Endothelial cell of umbilical vein (primary cell): Measurements from ENCODE around the gene DRAM1.

Experiments
- CTCF ChIP-seq, 2 donors: IDR thresholded peaks; 1 replicate in 1 of 2; 2 replicates in 1 of 2; pipeline ENCODE4 v1.5.1; 2011; ENCODE audit warnings: low read length in 2 of 2, mild to moderate bottlenecking in 2 of 2, moderate library complexity in 2 of 2, control low read depth in 1 of 2, inconsistent platforms in 1 of 2, low read depth in 1 of 2; ENCODE audit not compliant: insufficient read depth in 1 of 2; ENCODE audit errors: extremely low read depth in 1 of 2
- EZH2 ChIP-seq: IDR thresholded peaks from 2 replicates; pipeline ENCODE4 v1.6.1; 2012; ENCODE audit warnings: borderline replicate concordance, low read depth, mild to moderate bottlenecking, moderate library complexity, low read length, inconsistent platforms; ENCODE audit not compliant: severe bottlenecking
- FOS ChIP-seq: IDR thresholded peaks from 2 replicates; pipeline ENCODE4 v1.6.1; 2011; ENCODE audit warnings: mild to moderate bottlenecking, low read length, moderate library complexity, borderline replicate concordance; ENCODE audit not compliant: insufficient read depth
- GATA2 ChIP-seq: IDR thresholded peaks from 2 replicates; pipeline ENCODE4 v1.7.0; 2011; ENCODE audit warnings: low read depth, mild to moderate bottlenecking, moderate library complexity, mixed read lengths, low read length; ENCODE audit not compliant: insufficient read length, insufficient read depth
- JUN ChIP-seq: IDR thresholded peaks from 2 replicates; pipeline ENCODE4 v1.6.1; 2011; ENCODE audit warnings: borderline replicate concordance, low read depth; ENCODE audit not compliant: insufficient read length, insufficient read depth
- MYC ChIP-seq: IDR thresholded peaks from one replicate; pipeline ENCODE4 v1.6.1; 2011; ENCODE audit warnings: mild to moderate bottlenecking, low read depth, low read length
- POLR2A ChIP-seq: IDR thresholded peaks from 2 replicates; pipeline ENCODE4 v1.6.1; 2012; ENCODE audit warnings: low read depth, mild to moderate bottlenecking, control low read depth, low read length
- POLR2AphosphoS5 ChIP-seq: IDR thresholded peaks from 2 replicates; pipeline ENCODE4 v1.6.1; 2012; ENCODE audit warnings: low read depth, mild to moderate bottlenecking, control low read depth, low read length, moderate library complexity; ENCODE audit not compliant: insufficient read depth
- TF ChIP-seq, protein P1 (sequence below): IDR thresholded peaks from 2 replicates; pipeline ENCODE4 v1.6.1; 2011; ENCODE audit not compliant: insufficient read depth, insufficient read length

DNA sequence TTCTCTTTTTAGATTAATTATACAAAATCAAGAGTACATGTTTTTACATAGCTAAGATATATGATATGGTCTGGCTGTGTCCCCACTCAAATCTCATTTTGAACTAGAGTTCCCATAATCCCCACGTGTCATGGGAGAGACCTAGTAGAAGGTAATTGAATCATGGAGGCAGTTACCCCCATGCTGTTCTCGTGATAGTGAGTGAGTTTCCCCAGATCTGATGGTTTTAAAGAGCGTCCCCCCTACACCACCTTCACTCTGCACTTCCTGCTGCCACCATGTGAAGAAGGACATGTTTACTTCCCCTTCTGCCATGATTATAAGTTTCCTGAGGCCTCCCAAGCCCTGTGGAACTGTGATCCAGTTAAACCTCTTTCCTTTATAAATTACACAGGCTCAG is 21.4 kb upstream of the DRAM1 start:
- no peak for TF ChIP-seq CTCF (IDR thresholded peaks at IDR 0.05; ENCODE audit: extremely low read depth in 1 of 2, insufficient read depth in 1 of 2, low read depth in 1 of 2, low read length in 2 of 2)
- TF ChIP-seq POLR2AphosphoS5 = no peak
- no peak for TF ChIP-seq POLR2A
- TF ChIP-seq, protein P1, sequence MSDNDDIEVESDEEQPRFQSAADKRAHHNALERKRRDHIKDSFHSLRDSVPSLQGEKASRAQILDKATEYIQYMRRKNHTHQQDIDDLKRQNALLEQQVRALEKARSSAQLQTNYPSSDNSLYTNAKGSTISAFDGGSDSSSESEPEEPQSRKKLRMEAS = no peak
- TF ChIP-seq EZH2 = no peak
- no peak for TF ChIP-seq JUN
- no peak for TF ChIP-seq MYC
- TF ChIP-seq FOS = no peak
- no peak for TF ChIP-seq GATA2
